ENCODE measurements around the gene ARX. TPM values are rescaled to one million over a fixed set of nuclear protein-coding genes. Genes with fewer than 3 reads are reported as not detected.

ARX gene
- total RNA-seq, 3 donors from 2014 or later (not counting 1 experiment from before 2014, with no cell fraction given): not detected

DNA sequence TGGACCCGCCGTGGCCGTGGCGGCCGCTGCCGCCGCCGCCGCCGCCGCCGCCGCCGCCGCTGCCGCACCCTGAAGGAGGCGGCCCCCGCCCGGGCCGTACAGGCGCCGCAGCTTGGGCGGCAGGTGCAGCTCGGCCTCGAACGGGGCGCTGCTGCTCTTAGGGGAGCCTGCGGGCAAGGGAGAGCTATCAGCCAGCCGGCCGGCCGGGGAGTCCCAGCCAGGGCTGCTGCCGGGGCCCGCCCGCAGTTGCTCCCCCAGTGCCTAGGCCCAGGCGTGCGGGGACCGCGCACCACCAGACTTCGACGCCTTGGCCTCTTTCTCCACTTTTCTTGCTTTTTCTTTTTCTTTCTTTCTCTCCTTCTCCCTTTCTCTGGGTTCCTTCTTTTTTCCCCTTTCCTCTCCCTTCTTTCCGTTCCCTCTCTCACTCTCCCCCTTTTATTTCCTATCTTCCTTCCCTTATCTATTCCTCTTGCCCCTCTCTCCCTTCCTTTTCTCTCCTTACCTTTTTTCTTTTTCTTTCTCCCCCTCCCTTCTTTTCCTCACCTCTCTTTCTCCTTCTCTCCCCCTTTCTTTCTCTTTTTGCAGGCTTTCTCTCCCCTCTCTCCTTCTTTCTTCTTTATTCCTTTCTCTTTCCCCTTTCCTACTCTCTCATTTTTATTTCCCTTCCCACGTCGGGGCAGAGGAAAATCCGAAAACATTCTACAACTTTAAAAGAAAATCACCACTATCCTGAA is 2.0 kb downstream of the ARX start:
- Mint-ChIP-seq H3K27me3 (ENCODE audit: low read depth in 2 of 2) (peaks cover 38 to 58% of the 10 kb centered on the region in 2 donors), H3K9me3 (no peaks in the 10 kb centered on the region), H3K4me1 (peaks cover 4 to 22% of the 10 kb centered on the region in 2 donors), H3K4me3 (peak overlapping the region; percentile 73), H3K36me3 (no peaks in the 10 kb centered on the region), H3K27ac (no peak overlapping the region)
- DNase-seq: peak in 1 of 2 donors; percentile 28
- 5% methylated on average over 44 of the region's 44 CpGs for WGBS (ENCODE audit: insufficient coverage)
- intact Hi-C loops (cut with micrococcal nuclease): no loop called here
- TF ChIP-seq, protein P1, sequence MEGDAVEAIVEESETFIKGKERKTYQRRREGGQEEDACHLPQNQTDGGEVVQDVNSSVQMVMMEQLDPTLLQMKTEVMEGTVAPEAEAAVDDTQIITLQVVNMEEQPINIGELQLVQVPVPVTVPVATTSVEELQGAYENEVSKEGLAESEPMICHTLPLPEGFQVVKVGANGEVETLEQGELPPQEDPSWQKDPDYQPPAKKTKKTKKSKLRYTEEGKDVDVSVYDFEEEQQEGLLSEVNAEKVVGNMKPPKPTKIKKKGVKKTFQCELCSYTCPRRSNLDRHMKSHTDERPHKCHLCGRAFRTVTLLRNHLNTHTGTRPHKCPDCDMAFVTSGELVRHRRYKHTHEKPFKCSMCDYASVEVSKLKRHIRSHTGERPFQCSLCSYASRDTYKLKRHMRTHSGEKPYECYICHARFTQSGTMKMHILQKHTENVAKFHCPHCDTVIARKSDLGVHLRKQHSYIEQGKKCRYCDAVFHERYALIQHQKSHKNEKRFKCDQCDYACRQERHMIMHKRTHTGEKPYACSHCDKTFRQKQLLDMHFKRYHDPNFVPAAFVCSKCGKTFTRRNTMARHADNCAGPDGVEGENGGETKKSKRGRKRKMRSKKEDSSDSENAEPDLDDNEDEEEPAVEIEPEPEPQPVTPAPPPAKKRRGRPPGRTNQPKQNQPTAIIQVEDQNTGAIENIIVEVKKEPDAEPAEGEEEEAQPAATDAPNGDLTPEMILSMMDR (IDR thresholded peaks at IDR 0.05): no peak
- Histone ChIP-seq H3K27ac (ENCODE audit: low read length) (no peak overlapping the region), H3K9me3 (ENCODE audit: control insufficient read depth, insufficient read depth, low read length) (no peaks in the 10 kb centered on the region), H3K4me3 (ENCODE audit: low read length) (no peak overlapping the region), H3K4me1 (ENCODE audit: control insufficient read depth, insufficient read depth, low read length) (peaks cover 23% of the 10 kb centered on the region), H3K27me3 (ENCODE audit: control insufficient read depth, insufficient read depth, low read length) (peaks cover 26% of the 10 kb centered on the region), H3K36me3 (ENCODE audit: control insufficient read depth, insufficient read depth, low read length) (no peaks in the 10 kb centered on the region)
- peak; percentile 15 to 48 (median 32) for ATAC-seq

DNA sequence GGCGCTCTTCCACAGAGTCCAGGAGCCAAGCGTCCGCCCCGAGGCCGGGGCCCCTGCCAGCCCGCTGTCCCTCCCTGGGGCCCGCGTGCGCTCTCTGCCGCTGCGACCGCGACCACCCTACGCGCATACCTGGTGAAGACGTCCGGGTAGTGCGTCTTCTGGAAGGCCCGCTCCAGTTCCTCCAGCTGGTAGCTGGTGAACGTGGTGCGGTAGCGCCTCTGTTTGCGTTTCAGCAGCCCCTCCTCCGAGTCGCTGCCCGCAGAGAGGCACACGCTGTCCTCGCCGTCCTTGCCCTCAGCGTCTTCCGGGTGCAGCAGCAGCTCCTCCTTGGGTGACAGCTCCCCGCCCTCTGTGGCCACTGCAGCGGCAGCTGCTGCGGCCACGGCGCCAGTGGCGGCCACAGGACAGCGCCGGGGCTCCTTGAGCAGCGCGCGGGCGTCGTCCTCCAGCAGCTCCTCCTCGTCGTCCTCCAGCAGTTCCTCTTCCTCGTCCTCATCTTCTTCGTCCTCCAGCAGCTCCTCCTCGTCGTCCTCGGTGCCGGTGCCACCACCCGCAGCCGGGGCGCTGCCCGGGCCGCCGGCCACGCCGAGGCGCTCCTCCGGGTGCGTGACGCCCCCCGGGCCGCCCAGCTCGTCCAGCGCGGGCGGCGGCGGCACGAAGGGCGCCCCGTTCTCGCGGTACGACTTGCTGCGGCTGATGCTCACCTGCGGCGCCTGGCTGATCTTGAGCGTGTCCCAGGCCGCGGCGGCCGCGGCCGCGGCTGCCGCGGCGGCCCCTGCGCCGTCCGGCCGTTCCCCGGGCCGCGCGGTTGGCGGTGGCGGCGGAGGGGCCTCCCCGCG is 2.8 kb downstream of the ARX start:
- ATAC-seq (peak in 2 of 3 donors; percentile 46 to 55), DNase-seq (peak in 1 of 2 donors; percentile 25)
- H3K27ac Mint-ChIP-seq: no peak overlapping the region
- TF ChIP-seq, protein P1 (IDR thresholded peaks at IDR 0.05): no peak
- peak overlapping the region; percentile 89 for H3K4me3 Mint-ChIP-seq
- Histone ChIP-seq H3K4me3 (ENCODE audit: low read length) (no peak overlapping the region), H3K27ac (ENCODE audit: low read length) (no peak overlapping the region), H3K9me3 (ENCODE audit: control insufficient read depth, insufficient read depth, low read length) (no peaks in the 10 kb centered on the region), H3K36me3 (ENCODE audit: control insufficient read depth, insufficient read depth, low read length) (no peaks in the 10 kb centered on the region), H3K27me3 (ENCODE audit: control insufficient read depth, insufficient read depth, low read length) (peaks cover 26% of the 10 kb centered on the region), H3K4me1 (ENCODE audit: control insufficient read depth, insufficient read depth, low read length) (peaks cover 23% of the 10 kb centered on the region)
- 1% methylated on average over 104 of the region's 105 CpGs for WGBS (ENCODE audit: insufficient coverage)
- H3K4me1 Mint-ChIP-seq: peaks cover 4 to 22% of the 10 kb centered on the region in 2 donors
- intact Hi-C loops (cut with micrococcal nuclease): no loop called here
- no peaks in the 10 kb centered on the region for H3K9me3 Mint-ChIP-seq
- no peaks in the 10 kb centered on the region for H3K36me3 Mint-ChIP-seq
- H3K27me3 Mint-ChIP-seq (ENCODE audit: low read depth in 2 of 2): peaks cover 38 to 58% of the 10 kb centered on the region in 2 donors

DNA sequence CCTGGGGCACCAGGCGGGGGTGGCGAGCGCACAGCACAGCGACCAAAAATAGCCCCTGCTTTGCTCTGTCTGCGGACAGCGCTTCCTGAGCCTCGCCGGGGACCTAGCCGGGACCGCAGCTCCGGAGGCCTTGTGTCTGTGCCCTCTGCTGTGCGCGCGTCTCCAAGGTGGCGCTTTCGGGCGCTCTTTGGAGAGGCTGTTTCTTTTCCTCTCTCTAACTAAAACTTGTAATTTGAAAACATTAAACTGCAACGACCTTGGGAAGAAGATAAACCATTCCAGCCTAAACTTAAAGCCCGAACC is 3.4 kb downstream of the ARX start:
- H3K36me3 Mint-ChIP-seq: no peaks in the 10 kb centered on the region
- no peak overlapping the region for H3K4me3 ChIP-seq (ENCODE audit: low read length)

More for the DNA sequence above, 3.4 kb downstream of the ARX start:
- Mint-ChIP-seq H3K27ac (no peak overlapping the region), H3K9me3 (no peaks in the 10 kb centered on the region), H3K4me1 (peaks cover 4 to 18% of the 10 kb centered on the region in 2 donors), H3K4me3 (peak overlapping the region; percentile 58), H3K27me3 (ENCODE audit: low read depth in 2 of 2) (peaks cover 37 to 60% of the 10 kb centered on the region in 2 donors)
- Histone ChIP-seq H3K36me3 (ENCODE audit: control insufficient read depth, insufficient read depth, low read length) (no peaks in the 10 kb centered on the region), H3K9me3 (ENCODE audit: control insufficient read depth, insufficient read depth, low read length) (no peaks in the 10 kb centered on the region), H3K27me3 (ENCODE audit: control insufficient read depth, insufficient read depth, low read length) (peaks cover 26% of the 10 kb centered on the region), H3K27ac (ENCODE audit: low read length) (no peak overlapping the region), H3K4me1 (ENCODE audit: control insufficient read depth, insufficient read depth, low read length) (peaks cover 18% of the 10 kb centered on the region)
- DNase-seq (no peak), ATAC-seq (no peak)
- TF ChIP-seq, protein P1 (IDR thresholded peaks at IDR 0.05): no peak
- 0% methylated on average over 16 of the region's 19 CpGs for WGBS (ENCODE audit: insufficient coverage)
- intact Hi-C loops (cut with micrococcal nuclease): no loop called here

Data from natural killer cell (primary cell).